ENCODE measurements around the gene AGAP1. TPM values are rescaled to one million over a fixed set of nuclear protein-coding genes. Genes with fewer than 3 reads are reported as not detected.

The AGAP1 gene
- polyA plus RNA-seq, 4 donors: 9.8 to 19.2 (median 15.5) TPM

DNA sequence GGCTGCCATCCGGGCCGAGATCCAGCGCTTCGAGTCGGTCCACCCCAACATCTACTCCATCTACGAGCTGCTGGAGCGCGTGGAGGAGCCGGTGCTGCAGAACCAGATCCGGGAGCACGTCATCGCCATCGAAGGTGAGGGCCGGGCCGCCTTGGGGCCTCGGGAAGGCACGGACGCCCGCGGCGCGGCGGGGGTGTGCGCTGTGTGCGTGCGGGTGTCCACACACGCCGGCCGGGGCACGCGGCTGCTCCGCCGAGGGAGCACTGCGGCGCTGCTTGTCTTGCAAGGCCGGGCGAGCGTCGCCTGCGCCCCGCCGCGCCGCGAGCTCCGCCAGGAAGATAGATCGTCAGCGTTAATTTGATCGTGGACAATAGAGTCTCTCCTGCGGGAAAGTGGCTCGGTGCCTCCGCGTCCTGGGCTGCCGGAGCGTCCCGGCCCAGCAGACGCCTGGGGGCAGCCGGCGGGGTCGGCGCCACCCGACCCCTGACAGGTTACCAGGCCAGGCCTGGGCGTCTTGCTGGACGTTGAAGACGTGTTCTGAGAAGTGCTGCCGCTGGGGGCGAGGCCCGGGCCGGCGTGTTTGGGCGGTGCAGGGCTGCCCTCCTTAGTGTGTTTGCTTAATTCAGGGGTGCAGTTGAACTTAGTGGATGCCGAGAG is 1.0 kb downstream of the AGAP1 start:
- Histone ChIP-seq H3K27ac (ENCODE audit: low read depth in 1 of 3, low read length in 2 of 3) (peak overlapping the region in 2 of 3 donors; percentile 51 to 55), H3K36me3 (ENCODE audit: control insufficient read depth in 3 of 3, insufficient read depth in 2 of 3, low read depth in 1 of 3, low read length in 3 of 3) (peaks cover 0 to 15% (median 0%) of the 10 kb centered on the region in 3 donors), H3K4me3 (ENCODE audit: low read depth in 1 of 3, low read length in 3 of 3) (peak overlapping the region; percentile 55 to 89 (median 64)), H3K4me1 (ENCODE audit: control insufficient read depth in 3 of 3, insufficient read depth in 2 of 3, low read depth in 1 of 3, low read length in 2 of 3) (peaks cover 0 to 16% (median 0%) of the 10 kb centered on the region in 3 donors), H3K9me3 (ENCODE audit: control insufficient read depth in 2 of 2, insufficient read depth in 1 of 2, low read depth in 1 of 2, low read length in 1 of 2) (peaks cover 0 to 15% of the 10 kb centered on the region in 2 donors), H3K27me3 (ENCODE audit: control insufficient read depth in 3 of 3, insufficient read depth in 3 of 3, low read length in 3 of 3) (no peaks in the 10 kb centered on the region)
- 1 to 3% (median 2%) methylated on average over 51 to 72 of the region's 72 CpGs for WGBS, 3 donors
- peak; percentile 41 to 74 for DNase-seq
- no peak for FAIRE-seq

DNA sequence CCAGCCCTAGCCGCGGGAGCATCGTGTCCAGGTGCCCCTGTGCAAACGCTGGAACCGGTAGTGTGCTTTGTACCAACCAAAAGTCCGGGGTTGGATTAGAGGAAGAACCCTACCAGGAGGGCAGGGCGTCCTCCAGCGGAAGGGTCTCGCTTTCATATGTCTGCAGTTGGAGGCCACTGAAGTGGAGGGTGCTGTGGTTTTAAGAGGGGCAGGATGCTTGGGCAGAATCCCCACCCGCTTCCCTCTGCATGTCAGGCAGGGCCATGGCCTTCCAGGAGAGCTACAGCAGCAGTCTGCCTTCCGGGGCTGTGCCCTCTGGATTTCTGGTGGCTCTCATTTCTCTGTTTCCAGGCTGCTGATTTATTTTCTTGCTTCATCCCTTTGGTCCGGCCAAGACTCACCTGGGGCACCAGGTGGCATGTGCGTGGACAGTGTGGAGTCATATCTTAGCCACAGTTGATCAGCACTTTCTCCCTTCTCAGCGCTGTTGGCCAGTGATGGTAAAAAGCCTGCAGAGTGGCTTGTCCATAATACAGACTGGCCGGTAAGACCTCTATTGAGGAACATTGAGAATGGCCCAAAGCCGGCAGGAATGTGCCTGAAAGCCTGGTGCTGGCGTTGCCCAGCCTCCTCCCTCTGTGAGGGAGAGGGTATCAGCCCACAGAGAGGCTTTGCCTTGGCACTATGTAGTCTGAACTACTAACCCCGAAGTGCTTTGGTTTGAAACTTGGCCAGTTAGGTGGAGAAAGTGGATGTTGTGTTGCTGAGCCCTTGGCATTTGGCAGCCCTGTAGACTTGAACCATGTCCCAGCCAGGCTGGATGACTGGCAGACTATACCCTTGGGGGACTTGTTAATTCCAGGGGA is 1.8 kb downstream of the AGAP1 start:
- Histone ChIP-seq H3K27ac (ENCODE audit: low read depth in 1 of 3, low read length in 2 of 3) (peak overlapping the region in 1 of 3 donors; percentile 55), H3K27me3 (ENCODE audit: control insufficient read depth in 3 of 3, insufficient read depth in 3 of 3, low read length in 3 of 3) (no peaks in the 10 kb centered on the region), H3K4me1 (ENCODE audit: control insufficient read depth in 3 of 3, insufficient read depth in 2 of 3, low read depth in 1 of 3, low read length in 2 of 3) (peaks cover 0 to 16% (median 0%) of the 10 kb centered on the region in 3 donors), H3K36me3 (ENCODE audit: control insufficient read depth in 3 of 3, insufficient read depth in 2 of 3, low read depth in 1 of 3, low read length in 3 of 3) (peaks cover 0 to 15% (median 0%) of the 10 kb centered on the region in 3 donors), H3K9me3 (ENCODE audit: control insufficient read depth in 2 of 2, insufficient read depth in 1 of 2, low read depth in 1 of 2, low read length in 1 of 2) (peaks cover 0 to 13% of the 10 kb centered on the region in 2 donors), H3K4me3 (ENCODE audit: low read depth in 1 of 3, low read length in 3 of 3) (peak overlapping the region; percentile 55 to 89 (median 64))
- peak in 1 of 2 donors; percentile 41 for DNase-seq
- WGBS, 3 donors: 7 to 28% (median 16%) methylated on average over 18 of the region's 18 CpGs
- no peak for FAIRE-seq

DNA sequence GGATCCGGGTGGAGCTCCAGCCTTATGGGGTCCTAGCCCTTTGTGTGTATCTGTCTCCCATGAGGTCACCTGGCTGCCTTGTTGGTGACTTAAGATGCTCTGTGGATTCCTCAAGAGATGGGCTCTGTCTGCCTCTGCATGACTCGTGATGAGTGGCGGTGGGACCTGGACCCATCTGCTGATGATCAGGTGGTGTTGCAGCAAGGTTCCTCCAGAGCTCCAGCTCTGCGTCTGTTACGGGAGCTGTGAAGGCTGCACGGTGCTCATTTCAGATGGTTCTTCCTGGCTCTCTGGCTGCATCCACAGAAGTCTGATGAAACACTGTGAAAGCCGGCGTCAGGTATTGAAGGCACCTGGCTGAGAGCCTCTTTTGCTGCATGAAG is 2.4 kb downstream of the AGAP1 start:
- peaks cover 0 to 19% (median 0%) of the 10 kb centered on the region in 3 donors for H3K4me1 ChIP-seq (ENCODE audit: control insufficient read depth in 3 of 3, insufficient read depth in 2 of 3, low read depth in 1 of 3, low read length in 2 of 3)
- FAIRE-seq (no peak), DNase-seq (peak in 1 of 2 donors; percentile 17)
- 23 to 65% (median 54%) methylated on average over 8 of the region's 8 CpGs for WGBS, 3 donors
- peaks cover 0 to 11% of the 10 kb centered on the region in 2 donors for H3K9me3 ChIP-seq (ENCODE audit: control insufficient read depth in 2 of 2, insufficient read depth in 1 of 2, low read depth in 1 of 2, low read length in 1 of 2)
- H3K36me3 ChIP-seq (ENCODE audit: control insufficient read depth in 3 of 3, insufficient read depth in 2 of 3, low read depth in 1 of 3, low read length in 3 of 3): peaks cover 0 to 15% (median 0%) of the 10 kb centered on the region in 3 donors
- peak overlapping the region in 1 of 3 donors; percentile 89 for H3K4me3 ChIP-seq (ENCODE audit: low read depth in 1 of 3, low read length in 3 of 3)
- H3K27me3 ChIP-seq (ENCODE audit: control insufficient read depth in 3 of 3, insufficient read depth in 3 of 3, low read length in 3 of 3): no peaks in the 10 kb centered on the region
- H3K27ac ChIP-seq (ENCODE audit: low read depth in 1 of 3, low read length in 2 of 3): no peak overlapping the region

DNA sequence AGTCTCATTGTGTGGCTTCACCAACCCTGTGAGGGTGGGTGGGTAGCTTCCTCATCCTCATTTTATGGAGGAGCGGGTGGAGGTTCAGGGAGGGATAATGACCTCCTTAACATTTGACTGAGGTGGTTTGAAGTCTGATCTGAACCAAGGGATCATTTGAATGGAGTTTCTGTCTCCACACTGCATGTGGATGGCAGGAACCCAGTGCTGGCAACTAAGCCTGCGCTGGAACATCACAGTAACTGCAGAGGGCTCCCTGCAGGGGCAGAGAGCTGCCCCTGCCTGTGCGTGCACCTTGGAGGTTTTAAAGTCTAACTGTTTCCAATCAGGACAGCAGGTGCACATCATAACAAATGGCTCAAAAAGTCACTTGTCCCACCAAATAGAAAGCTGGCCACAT is 3.3 kb downstream of the AGAP1 start:
- Histone ChIP-seq H3K27me3 (ENCODE audit: control insufficient read depth in 3 of 3, insufficient read depth in 3 of 3, low read length in 3 of 3) (no peaks in the 10 kb centered on the region), H3K4me3 (ENCODE audit: low read depth in 1 of 3, low read length in 3 of 3) (no peak overlapping the region), H3K27ac (ENCODE audit: low read depth in 1 of 3, low read length in 2 of 3) (no peak overlapping the region), H3K9me3 (ENCODE audit: control insufficient read depth in 2 of 2, insufficient read depth in 1 of 2, low read depth in 1 of 2, low read length in 1 of 2) (peaks cover 0 to 2% of the 10 kb centered on the region in 2 donors), H3K36me3 (ENCODE audit: control insufficient read depth in 3 of 3, insufficient read depth in 2 of 3, low read depth in 1 of 3, low read length in 3 of 3) (peaks cover 0 to 15% (median 0%) of the 10 kb centered on the region in 3 donors), H3K4me1 (ENCODE audit: control insufficient read depth in 3 of 3, insufficient read depth in 2 of 3, low read depth in 1 of 3, low read length in 2 of 3) (peaks cover 0 to 19% (median 3%) of the 10 kb centered on the region in 3 donors)
- no peak for DNase-seq
- FAIRE-seq: no peak
- 42 to 64% (median 48%) methylated on average over 3 of the region's 3 CpGs for WGBS, 3 donors

DNA sequence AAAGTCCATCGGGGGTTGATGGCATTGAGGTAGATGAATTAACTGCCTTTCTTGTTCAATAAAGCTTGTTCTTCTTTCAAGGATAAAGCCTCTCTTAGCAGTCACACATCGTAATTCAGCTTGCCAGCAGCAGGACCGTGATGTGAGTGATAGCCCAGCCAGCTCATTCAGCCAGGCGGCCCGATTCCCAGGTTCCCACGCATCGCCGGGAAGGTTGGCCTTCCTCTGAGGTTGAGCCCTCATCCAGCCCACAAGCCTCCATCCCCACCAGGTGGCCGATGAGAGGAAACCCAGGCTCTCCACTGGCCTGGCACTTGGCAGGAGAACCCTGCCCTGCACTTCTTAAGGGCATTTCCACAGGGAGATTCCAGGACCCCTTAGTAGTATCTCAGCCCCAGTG is 4.7 kb downstream of the AGAP1 start:
- H3K27me3 ChIP-seq (ENCODE audit: control insufficient read depth in 3 of 3, insufficient read depth in 3 of 3, low read length in 3 of 3): no peaks in the 10 kb centered on the region
- peaks cover 0 to 15% (median 0%) of the 10 kb centered on the region in 3 donors for H3K36me3 ChIP-seq (ENCODE audit: control insufficient read depth in 3 of 3, insufficient read depth in 2 of 3, low read depth in 1 of 3, low read length in 3 of 3)
- DNase-seq (no peak), FAIRE-seq (no peak)
- WGBS, 3 donors: 62 to 77% (median 77%) methylated on average over 9 of the region's 9 CpGs
- no peaks in the 10 kb centered on the region for H3K9me3 ChIP-seq (ENCODE audit: control insufficient read depth in 2 of 2, insufficient read depth in 1 of 2, low read depth in 1 of 2, low read length in 1 of 2)
- H3K4me1 ChIP-seq (ENCODE audit: control insufficient read depth in 3 of 3, insufficient read depth in 2 of 3, low read depth in 1 of 3, low read length in 2 of 3): peaks cover 0 to 19% (median 5%) of the 10 kb centered on the region in 3 donors
- no peak overlapping the region for H3K27ac ChIP-seq (ENCODE audit: low read depth in 1 of 3, low read length in 2 of 3)
- H3K4me3 ChIP-seq (ENCODE audit: low read depth in 1 of 3, low read length in 3 of 3): no peak overlapping the region

DNA sequence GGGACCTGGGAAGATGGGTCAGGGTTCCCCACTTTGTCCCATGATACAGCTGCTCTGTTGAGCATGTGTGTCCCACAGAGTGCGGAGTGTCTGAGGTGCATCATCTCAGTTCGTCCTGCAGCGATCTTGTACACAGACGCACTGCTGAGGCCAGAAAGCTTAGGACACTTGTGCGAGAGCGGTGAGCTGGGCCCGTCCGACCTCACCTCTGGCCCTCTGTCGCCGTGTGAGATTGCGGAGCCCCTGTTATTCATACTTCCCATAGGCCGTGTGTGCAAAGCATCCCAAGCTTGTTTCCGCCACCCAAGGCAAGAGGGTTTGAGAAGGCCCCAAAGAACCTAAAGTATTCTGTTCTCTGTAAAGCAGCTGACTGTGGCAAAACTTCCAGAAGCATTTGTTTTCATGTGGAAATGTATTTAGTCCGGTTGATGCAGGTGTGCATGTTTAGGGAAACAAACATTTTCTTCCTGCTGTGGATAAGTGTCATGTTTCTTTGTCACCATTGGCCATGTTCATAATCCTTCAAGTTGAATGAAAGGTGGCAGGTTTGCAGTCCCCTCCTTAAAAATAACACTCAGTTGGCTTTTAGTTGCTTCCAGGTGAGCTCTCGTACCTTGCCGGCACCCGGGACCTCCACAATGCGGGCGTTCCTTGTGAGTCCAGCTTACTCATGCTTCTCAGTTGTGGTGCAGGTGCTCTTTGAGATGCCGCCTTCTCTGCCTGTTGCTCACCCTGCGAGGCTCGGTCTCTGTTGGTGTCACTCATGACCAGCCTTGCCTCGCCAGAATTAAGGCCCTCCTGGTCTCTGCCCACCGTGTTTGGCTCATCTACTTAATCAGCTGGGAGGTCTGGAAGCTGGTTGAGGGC is 5.3 kb downstream of the AGAP1 start:
- Histone ChIP-seq H3K27me3 (ENCODE audit: control insufficient read depth in 3 of 3, insufficient read depth in 3 of 3, low read length in 3 of 3) (no peaks in the 10 kb centered on the region), H3K4me1 (ENCODE audit: control insufficient read depth in 3 of 3, insufficient read depth in 2 of 3, low read depth in 1 of 3, low read length in 2 of 3) (peaks cover 0 to 19% (median 5%) of the 10 kb centered on the region in 3 donors), H3K36me3 (ENCODE audit: control insufficient read depth in 3 of 3, insufficient read depth in 2 of 3, low read depth in 1 of 3, low read length in 3 of 3) (peaks cover 0 to 15% (median 0%) of the 10 kb centered on the region in 3 donors), H3K4me3 (ENCODE audit: low read depth in 1 of 3, low read length in 3 of 3) (no peak overlapping the region), H3K27ac (ENCODE audit: low read depth in 1 of 3, low read length in 2 of 3) (no peak overlapping the region), H3K9me3 (ENCODE audit: control insufficient read depth in 2 of 2, insufficient read depth in 1 of 2, low read depth in 1 of 2, low read length in 1 of 2) (no peaks in the 10 kb centered on the region)
- FAIRE-seq (no peak), DNase-seq (no peak)
- WGBS, 3 donors: 85 to 87% (median 86%) methylated on average over 24 of the region's 24 CpGs

DNA sequence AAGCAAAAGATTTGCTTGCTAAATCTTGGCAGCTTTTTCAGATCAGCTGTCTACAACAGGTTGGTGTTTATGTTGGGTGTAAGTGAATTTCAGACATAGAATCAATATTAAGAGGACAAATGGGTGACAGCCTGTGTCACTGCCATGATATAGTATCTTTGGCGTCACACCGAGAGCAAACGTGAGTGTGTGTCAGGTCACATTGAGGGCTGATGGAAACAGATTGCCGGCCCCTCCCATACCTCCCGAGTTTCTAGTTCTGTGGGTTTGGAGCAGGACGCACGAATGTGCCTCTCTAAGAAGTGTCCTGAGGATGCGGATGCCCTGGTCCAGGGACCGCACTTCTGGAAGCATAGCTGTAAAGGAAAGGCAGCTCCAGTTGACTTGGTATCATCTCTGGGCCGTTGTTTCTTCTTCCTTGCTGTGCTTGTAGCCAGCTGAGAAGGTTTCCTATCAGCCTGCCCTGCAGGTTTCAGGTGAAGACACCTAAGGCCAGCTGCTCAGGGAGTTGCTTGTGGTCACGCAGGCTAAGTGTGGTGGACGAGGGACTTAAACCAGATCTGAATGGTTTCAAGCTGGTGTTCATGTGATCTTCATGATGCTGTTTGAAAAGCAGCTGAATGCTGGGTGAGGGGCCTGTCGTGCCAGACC is 6.4 kb downstream of the AGAP1 start:
- Histone ChIP-seq H3K27me3 (ENCODE audit: control insufficient read depth in 3 of 3, insufficient read depth in 3 of 3, low read length in 3 of 3) (no peaks in the 10 kb centered on the region), H3K36me3 (ENCODE audit: control insufficient read depth in 3 of 3, insufficient read depth in 2 of 3, low read depth in 1 of 3, low read length in 3 of 3) (peaks cover 0 to 15% (median 0%) of the 10 kb centered on the region in 3 donors), H3K9me3 (ENCODE audit: control insufficient read depth in 2 of 2, insufficient read depth in 1 of 2, low read depth in 1 of 2, low read length in 1 of 2) (no peaks in the 10 kb centered on the region), H3K4me1 (ENCODE audit: control insufficient read depth in 3 of 3, insufficient read depth in 2 of 3, low read depth in 1 of 3, low read length in 2 of 3) (peaks cover 0 to 26% (median 6%) of the 10 kb centered on the region in 3 donors), H3K27ac (ENCODE audit: low read depth in 1 of 3, low read length in 2 of 3) (no peak overlapping the region), H3K4me3 (ENCODE audit: low read depth in 1 of 3, low read length in 3 of 3) (no peak overlapping the region)
- no peak for DNase-seq
- 73 to 82% (median 74%) methylated on average over 13 of the region's 13 CpGs for WGBS, 3 donors
- FAIRE-seq: no peak
